Measurements from ENCODE around the gene ATXN2L. TPM values are rescaled to one million over a fixed set of nuclear protein-coding genes. Genes with fewer than 3 reads are reported as not detected.

ATXN2L gene
- total RNA-seq, 2 donors from 2014 or later, result 40.2 to 129 TPM

DNA sequence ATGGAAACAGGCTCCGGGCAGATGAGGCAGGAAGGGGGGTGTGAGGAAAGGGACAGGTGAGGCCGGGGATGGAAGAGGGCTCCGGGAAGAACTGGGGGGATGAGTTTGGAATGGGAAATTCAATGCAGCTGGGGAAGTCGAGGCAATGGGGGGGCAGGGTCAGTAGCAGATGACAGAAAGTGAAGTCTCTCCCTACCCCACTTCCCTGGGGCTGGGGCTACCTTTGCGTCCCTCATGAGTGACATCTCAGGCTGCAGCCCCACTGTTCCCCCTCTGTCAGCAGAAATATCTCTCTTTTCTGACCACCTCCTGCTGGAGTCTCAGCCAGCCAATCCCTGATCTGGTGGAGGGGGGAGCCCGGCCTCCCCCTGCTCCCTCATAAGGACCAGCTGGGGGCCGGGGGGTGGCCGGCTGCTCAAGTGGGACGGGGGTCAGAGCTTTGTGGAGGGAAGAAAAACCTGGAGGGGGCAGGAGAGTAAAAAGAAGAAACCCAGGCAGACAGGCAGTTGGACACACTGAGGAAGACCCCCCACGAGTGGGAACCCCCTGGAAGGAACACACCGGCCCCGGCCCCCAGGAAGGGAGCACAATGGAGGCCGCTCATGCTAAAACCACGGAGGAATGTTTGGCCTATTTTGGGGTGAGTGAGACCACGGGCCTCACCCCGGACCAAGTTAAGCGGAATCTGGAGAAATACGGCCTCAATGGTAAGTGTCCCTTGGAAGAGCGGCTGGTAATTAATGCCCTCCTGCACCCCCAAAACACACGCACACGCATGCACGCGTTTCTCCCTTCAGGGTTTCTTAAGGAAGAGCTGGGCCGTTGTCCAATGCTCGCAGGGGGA, 55.5 kb downstream of the ATXN2L start, which contains the start of gene ATP2A1:
Gene ATP2A1 (plus strand): TSS at position 406 of the 844 bp plus-strand sequence. CDS start 184 bp downstream, at position 590.
- intact Hi-C loops (cut with DNase I), result loop anchor here (10.0 kb wide), 1 partner anchor 56 kb away; the partner anchor contains the start of gene CD19
- Histone ChIP-seq H3K4me3 (peak within 1 kb of the TSS; percentile 5 to 19), H3K4me1 (peaks cover 13% of the 10 kb centered on the region), H3K9me3 (no peaks in the 10 kb centered on the region), H3K27me3 (no peaks in the 10 kb centered on the region), H3K27ac (no peak within 1 kb of the TSS), H3K36me3 (replicated peaks in 1 of 2; ENCODE audit: insufficient read depth in 1 of 2, low read depth in 2 of 2) (no peaks in the 10 kb centered on the region)
- DNase-seq, result no peak
- WGBS, 2 donors, result 64 to 66% methylated on average over 23 to 25 of the region's 25 CpGs
- TF ChIP-seq, protein P1, sequence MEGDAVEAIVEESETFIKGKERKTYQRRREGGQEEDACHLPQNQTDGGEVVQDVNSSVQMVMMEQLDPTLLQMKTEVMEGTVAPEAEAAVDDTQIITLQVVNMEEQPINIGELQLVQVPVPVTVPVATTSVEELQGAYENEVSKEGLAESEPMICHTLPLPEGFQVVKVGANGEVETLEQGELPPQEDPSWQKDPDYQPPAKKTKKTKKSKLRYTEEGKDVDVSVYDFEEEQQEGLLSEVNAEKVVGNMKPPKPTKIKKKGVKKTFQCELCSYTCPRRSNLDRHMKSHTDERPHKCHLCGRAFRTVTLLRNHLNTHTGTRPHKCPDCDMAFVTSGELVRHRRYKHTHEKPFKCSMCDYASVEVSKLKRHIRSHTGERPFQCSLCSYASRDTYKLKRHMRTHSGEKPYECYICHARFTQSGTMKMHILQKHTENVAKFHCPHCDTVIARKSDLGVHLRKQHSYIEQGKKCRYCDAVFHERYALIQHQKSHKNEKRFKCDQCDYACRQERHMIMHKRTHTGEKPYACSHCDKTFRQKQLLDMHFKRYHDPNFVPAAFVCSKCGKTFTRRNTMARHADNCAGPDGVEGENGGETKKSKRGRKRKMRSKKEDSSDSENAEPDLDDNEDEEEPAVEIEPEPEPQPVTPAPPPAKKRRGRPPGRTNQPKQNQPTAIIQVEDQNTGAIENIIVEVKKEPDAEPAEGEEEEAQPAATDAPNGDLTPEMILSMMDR (IDR thresholded peaks at IDR 0.05), result no peak
- no peak for TF ChIP-seq POLR2A (IDR thresholded peaks at IDR 0.05)
- ATAC-seq, result no peak

DNA sequence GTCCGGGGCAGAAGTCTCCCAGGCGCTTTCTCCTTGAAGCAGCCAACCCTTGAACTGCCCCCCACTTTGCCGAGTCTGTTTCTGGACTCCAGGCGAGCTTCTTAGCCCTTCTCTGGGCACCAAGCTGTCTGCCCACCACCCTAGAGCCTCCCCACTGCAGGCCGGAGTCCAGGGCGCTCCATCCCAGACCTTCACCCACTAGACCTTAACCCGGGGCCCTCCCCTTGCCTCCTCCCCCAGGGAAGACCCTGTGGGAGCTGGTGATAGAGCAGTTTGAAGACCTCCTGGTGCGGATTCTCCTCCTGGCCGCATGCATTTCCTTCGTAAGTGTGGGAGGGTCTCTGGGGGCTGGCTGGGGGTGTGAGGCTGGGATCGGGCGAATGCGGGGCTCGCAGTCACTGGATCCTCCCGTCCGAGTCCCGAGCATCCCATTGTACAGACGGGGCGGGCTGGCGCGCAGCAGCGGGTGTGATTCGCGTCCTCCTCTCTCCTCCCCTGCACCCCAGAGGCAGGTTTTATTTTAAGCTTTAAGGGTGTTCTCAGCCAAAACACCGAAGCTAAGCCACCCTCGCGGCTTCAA, 56.6 kb downstream of the ATXN2L start:
- TF ChIP-seq POLR2A (IDR thresholded peaks at IDR 0.05), result peak in 1 of 3 donors; percentile 29
- TF ChIP-seq, protein P1 (IDR thresholded peaks at IDR 0.05), result no peak
- Histone ChIP-seq H3K9me3 (no peaks in the 10 kb centered on the region), H3K27ac (peak overlapping the region in 1 of 4 donors; percentile 17), H3K4me3 (peak overlapping the region; percentile 5 to 19), H3K4me1 (peaks cover 13% of the 10 kb centered on the region), H3K36me3 (replicated peaks in 1 of 2; ENCODE audit: insufficient read depth in 1 of 2, low read depth in 2 of 2) (no peaks in the 10 kb centered on the region), H3K27me3 (no peaks in the 10 kb centered on the region)
- DNase-seq (no peak), ATAC-seq (peak; percentile 47)
- 1 to 3% methylated on average over 13 to 26 of the region's 27 CpGs for WGBS, 2 donors
- intact Hi-C loops (cut with DNase I), result loop anchor here (10.0 kb wide), 1 partner anchor 55 kb away; the partner anchor contains the start of gene CD19

DNA sequence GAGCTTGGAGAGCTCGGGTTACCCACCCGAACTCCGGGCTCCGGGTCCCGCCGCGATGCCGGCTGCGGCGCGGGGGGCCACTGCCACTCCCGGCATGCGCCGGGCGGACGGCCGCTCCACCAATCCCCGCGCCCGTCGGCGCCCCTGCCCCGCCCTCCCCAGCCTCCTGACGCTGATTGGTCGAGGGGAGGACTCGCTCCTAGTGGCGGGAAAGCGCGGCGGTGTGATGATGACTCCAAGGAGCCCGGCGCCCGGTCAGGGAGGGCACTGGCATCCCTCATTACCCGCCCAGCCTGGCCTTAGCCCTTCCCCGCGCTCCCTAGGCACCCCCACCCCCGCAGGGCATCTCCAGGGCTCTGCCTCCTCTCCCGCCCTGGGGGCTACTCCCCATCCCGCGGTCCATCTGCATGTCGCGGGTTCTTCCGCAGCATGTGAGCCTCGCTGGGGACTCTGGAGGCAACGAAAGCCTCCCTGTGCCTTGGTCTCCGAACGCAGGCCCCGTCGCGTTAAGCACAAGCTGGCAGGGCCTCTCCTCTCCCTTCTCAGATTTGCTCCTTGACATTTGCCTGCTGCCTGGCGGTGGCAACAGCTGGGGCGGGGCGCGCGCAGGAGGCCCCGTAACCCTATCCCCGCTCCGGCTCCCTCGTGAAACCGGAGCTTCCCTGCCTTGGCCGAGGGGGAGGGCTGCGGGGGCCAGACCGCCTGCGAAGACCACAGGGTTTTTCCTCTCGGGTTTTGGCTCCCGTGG, 57.2 kb downstream of the ATXN2L start:
- 0 to 2% methylated on average over 8 to 47 of the region's 66 CpGs for WGBS, 2 donors
- Histone ChIP-seq H3K4me3 (peak overlapping the region; percentile 5 to 19), H3K27me3 (no peaks in the 10 kb centered on the region), H3K4me1 (peaks cover 13% of the 10 kb centered on the region), H3K27ac (peak overlapping the region in 1 of 4 donors; percentile 17), H3K9me3 (no peaks in the 10 kb centered on the region), H3K36me3 (replicated peaks in 1 of 2; ENCODE audit: insufficient read depth in 1 of 2, low read depth in 2 of 2) (no peaks in the 10 kb centered on the region)
- no peak for TF ChIP-seq POLR2A (IDR thresholded peaks at IDR 0.05)
- TF ChIP-seq, protein P1 (IDR thresholded peaks at IDR 0.05), result peak in 5 of 7 experiments; percentile 14 to 49 (median 35)
- peak; percentile 85 to 87 (median 86) for DNase-seq
- peak; percentile 97 for ATAC-seq
- intact Hi-C loops (cut with DNase I), result loop anchor here (10.0 kb wide), 1 partner anchor 55 kb away; the partner anchor contains the start of gene CD19

DNA sequence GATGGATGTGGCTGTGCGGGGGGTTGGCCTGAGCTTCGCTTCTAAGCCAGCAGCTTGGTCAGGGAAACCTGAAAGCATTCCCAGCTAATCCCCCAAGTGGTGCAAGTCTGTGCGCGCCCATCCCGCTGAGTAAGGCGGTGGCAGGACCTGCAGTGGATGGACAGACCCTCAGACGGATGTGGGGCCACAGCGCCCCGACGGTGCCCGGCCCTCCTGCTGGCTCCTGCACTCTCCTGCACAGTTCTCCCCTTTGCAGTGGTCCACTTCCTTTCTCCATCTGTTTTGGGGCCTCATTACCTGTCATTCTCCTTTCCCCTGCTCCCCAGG, 57.8 kb downstream of the ATXN2L start:
- Histone ChIP-seq H3K27me3 (no peaks in the 10 kb centered on the region), H3K9me3 (no peaks in the 10 kb centered on the region), H3K27ac (no peak overlapping the region), H3K36me3 (replicated peaks in 1 of 2; ENCODE audit: insufficient read depth in 1 of 2, low read depth in 2 of 2) (no peaks in the 10 kb centered on the region), H3K4me1 (peaks cover 13% of the 10 kb centered on the region), H3K4me3 (no peak overlapping the region)
- TF ChIP-seq POLR2A (IDR thresholded peaks at IDR 0.05), result no peak
- TF ChIP-seq, protein P1 (IDR thresholded peaks at IDR 0.05), result no peak
- intact Hi-C loops (cut with DNase I), result no loop called here
- WGBS, 2 donors, result 10 to 15% methylated on average over 10 to 11 of the region's 11 CpGs
- DNase-seq (no peak), ATAC-seq (no peak)
